ENCODE measurements around the gene TMEM184A.

Gene TMEM184A

DNA sequence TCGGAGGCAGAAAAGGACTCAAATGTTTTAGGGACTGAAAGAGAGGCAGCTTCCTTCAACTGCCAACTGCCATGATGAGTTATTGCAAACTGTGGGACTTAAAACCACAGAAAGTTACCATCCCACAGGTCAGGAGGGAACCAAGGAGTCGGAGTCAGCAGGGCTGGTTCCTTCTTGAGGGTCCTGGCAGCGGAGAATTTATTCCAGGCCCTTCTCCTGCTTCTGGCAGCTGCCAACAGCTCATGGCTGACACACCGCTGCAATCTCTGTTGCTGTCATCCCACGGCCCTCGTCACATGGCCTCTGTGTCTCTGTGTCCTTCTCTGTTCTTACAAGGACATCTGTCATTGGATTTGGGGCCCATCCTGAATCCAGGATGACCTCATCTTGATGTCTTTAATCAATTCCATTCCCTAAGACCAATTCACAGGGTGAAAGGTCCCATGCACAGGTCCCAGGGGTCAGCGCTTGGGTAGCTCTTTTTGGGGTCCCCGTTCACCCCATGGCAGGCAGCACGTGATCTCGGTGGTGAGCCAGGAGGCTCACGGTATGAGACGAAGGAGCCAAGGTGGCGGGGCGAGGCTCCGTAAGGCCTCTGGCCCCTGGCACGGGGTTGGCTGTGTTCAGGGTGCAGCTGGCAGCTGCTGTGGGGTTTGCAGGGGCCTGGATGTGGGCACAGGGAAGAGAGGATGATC is 41.2 kb upstream of the TMEM184A start:
- no peaks in the 10 kb centered on the region for H3K9me3 ChIP-seq (ENCODE audit: control insufficient read depth, low read length)
- H3K27ac ChIP-seq (ENCODE audit: low read depth, low read length, severe bottlenecking) = no peak overlapping the region
- H3K36me3 ChIP-seq (ENCODE audit: control insufficient read depth, insufficient read depth, low read length) = no peaks in the 10 kb centered on the region
- WGBS, 2 experiments (ENCODE audit: insufficient coverage in 2 of 2) = 85 to 88% methylated on average over 15 of the region's 16 CpGs
- no peaks in the 10 kb centered on the region for H3K4me1 ChIP-seq (ENCODE audit: control insufficient read depth, insufficient read depth, low read length, poor library complexity, severe bottlenecking)
- no peak overlapping the region for H3K4me3 ChIP-seq (ENCODE audit: extremely low read depth, insufficient read depth, low read length, poor library complexity, severe bottlenecking)

DNA sequence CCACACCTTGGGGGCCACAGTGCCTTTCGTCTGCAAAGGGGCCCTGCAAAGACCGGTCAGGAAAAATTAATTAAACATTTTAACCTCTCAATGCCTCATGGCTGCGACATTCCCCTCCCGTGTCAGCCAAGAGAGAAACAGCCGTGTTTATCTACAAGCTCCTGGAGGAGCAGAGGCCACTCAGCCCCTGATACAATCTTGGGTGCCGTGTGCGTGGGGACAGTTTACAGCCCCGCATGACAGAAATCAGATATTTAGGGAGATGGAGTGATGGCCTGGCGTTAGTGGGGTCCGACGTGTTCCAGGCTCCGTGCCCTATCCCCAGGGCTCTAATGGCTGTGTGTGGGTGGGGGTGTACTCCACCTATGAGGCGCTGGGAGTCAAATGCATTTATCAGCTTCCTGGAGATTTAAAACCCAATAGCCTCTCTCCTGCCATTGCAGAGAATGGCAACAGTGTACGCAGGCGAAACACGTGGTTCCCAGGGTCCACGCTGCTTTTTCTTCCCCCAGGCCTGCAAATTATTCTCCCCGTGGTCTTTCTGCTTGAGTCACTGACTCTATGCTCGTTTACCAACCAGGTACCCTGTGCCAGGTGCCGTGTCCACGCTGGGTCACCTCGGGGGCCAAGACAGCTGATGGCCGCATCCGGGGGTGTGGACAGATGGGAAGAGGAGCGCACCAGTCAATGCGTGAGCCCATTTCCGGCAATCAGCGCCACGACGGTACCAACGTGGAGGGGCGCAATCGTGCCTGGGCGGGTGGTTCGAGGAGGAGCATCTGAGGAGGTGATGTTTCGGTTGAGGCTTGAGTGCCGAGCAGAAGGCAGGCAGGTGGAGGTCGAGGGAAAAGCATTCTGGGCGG is 40.4 kb upstream of the TMEM184A start:
- WGBS, 2 experiments (ENCODE audit: insufficient coverage in 2 of 2) = 89 to 95% methylated on average over 33 to 38 of the region's 39 CpGs
- H3K4me1 ChIP-seq (ENCODE audit: control insufficient read depth, insufficient read depth, low read length, poor library complexity, severe bottlenecking) = no peaks in the 10 kb centered on the region
- H3K9me3 ChIP-seq (ENCODE audit: control insufficient read depth, low read length) = no peaks in the 10 kb centered on the region
- H3K36me3 ChIP-seq (ENCODE audit: control insufficient read depth, insufficient read depth, low read length) = no peaks in the 10 kb centered on the region
- H3K27ac ChIP-seq (ENCODE audit: low read depth, low read length, severe bottlenecking) = no peak overlapping the region
- H3K4me3 ChIP-seq (ENCODE audit: extremely low read depth, insufficient read depth, low read length, poor library complexity, severe bottlenecking) = no peak overlapping the region

DNA sequence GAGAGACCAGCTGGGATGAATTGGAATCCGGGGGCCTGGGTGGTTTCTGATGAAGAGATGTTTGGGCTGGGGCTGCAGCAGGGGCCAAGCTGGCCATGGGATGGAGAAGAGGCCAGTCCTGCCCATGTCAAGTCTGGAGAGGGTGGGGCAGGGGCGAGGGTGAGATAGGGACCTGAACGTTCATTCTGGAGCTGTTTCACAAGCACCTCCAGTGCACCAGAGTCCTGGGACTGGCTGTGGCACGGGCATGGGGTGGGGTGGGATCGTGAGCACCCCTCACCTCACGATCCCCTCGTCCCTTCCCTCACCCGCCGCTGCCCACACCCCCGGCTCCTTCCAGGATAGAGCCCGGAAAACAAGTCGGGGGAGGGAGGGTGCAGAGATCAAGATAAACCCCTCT is 39.6 kb upstream of the TMEM184A start:
- Histone ChIP-seq H3K4me3 (ENCODE audit: extremely low read depth, insufficient read depth, low read length, poor library complexity, severe bottlenecking) (no peak overlapping the region), H3K9me3 (ENCODE audit: control insufficient read depth, low read length) (no peaks in the 10 kb centered on the region), H3K4me1 (ENCODE audit: control insufficient read depth, insufficient read depth, low read length, poor library complexity, severe bottlenecking) (no peaks in the 10 kb centered on the region), H3K36me3 (ENCODE audit: control insufficient read depth, insufficient read depth, low read length) (no peaks in the 10 kb centered on the region), H3K27ac (ENCODE audit: low read depth, low read length, severe bottlenecking) (no peak overlapping the region)
- WGBS, 2 experiments (ENCODE audit: insufficient coverage in 2 of 2) = 71 to 75% methylated on average over 3 to 5 of the region's 12 CpGs

DNA sequence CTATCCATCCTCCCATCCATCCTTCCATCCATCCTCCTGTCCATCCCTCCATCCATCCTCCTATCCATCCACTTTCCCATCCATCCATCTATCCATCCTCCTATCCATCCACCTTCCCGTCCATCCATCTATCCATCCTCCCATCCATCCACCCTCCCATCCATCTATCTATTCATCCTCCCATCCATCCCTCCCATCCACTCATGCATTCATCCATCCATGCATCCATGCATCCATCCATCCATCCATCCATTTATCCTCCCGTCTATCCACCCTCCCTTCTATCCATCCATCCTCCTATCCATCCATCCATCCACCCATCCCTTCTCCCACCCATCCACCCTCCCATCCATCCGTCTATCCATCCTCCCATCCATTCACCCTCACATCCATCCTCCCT is 39.0 kb upstream of the TMEM184A start:
- H3K27ac ChIP-seq (ENCODE audit: low read depth, low read length, severe bottlenecking) = no peak overlapping the region
- WGBS, 2 experiments (ENCODE audit: insufficient coverage in 2 of 2) = 80 to 83% methylated on average over 2 to 3 of the region's 3 CpGs
- no peaks in the 10 kb centered on the region for H3K4me1 ChIP-seq (ENCODE audit: control insufficient read depth, insufficient read depth, low read length, poor library complexity, severe bottlenecking)
- no peaks in the 10 kb centered on the region for H3K9me3 ChIP-seq (ENCODE audit: control insufficient read depth, low read length)
- H3K4me3 ChIP-seq (ENCODE audit: extremely low read depth, insufficient read depth, low read length, poor library complexity, severe bottlenecking) = no peak overlapping the region
- H3K36me3 ChIP-seq (ENCODE audit: control insufficient read depth, insufficient read depth, low read length) = no peaks in the 10 kb centered on the region

- WGBS, 2 experiments (ENCODE audit: insufficient coverage in 2 of 2) = 71 to 77% methylated on average over 4 of the region's 4 CpGs
- no peaks in the 10 kb centered on the region for H3K4me1 ChIP-seq (ENCODE audit: control insufficient read depth, insufficient read depth, low read length, poor library complexity, severe bottlenecking)
- H3K27ac ChIP-seq (ENCODE audit: low read depth, low read length, severe bottlenecking) = no peak overlapping the region
- H3K4me3 ChIP-seq (ENCODE audit: extremely low read depth, insufficient read depth, low read length, poor library complexity, severe bottlenecking) = no peak overlapping the region
- no peaks in the 10 kb centered on the region for H3K36me3 ChIP-seq (ENCODE audit: control insufficient read depth, insufficient read depth, low read length)
- peaks cover 4% of the 10 kb centered on the region for H3K9me3 ChIP-seq (ENCODE audit: control insufficient read depth, low read length)
Measured at GRCh38 chr7:1593904-1594421, 38.0 kb upstream of the TMEM184A start.

GRCh38 chr7:1593091-1593866 is 37.3 kb upstream of the TMEM184A start:
- Histone ChIP-seq H3K4me1 (ENCODE audit: control insufficient read depth, insufficient read depth, low read length, poor library complexity, severe bottlenecking) (no peaks in the 10 kb centered on the region), H3K36me3 (ENCODE audit: control insufficient read depth, insufficient read depth, low read length) (no peaks in the 10 kb centered on the region), H3K27ac (ENCODE audit: low read depth, low read length, severe bottlenecking) (no peak overlapping the region), H3K9me3 (ENCODE audit: control insufficient read depth, low read length) (peaks cover 9% of the 10 kb centered on the region), H3K4me3 (ENCODE audit: extremely low read depth, insufficient read depth, low read length, poor library complexity, severe bottlenecking) (no peak overlapping the region)
- 77 to 84% methylated on average over 16 to 19 of the region's 19 CpGs for WGBS, 2 experiments (ENCODE audit: insufficient coverage in 2 of 2)

GRCh38 chr7:1592299-1592871 is 36.4 kb upstream of the TMEM184A start:
- H3K4me3 ChIP-seq (ENCODE audit: extremely low read depth, insufficient read depth, low read length, poor library complexity, severe bottlenecking) = no peak overlapping the region
- H3K9me3 ChIP-seq (ENCODE audit: control insufficient read depth, low read length) = peaks cover 9% of the 10 kb centered on the region
- no peaks in the 10 kb centered on the region for H3K4me1 ChIP-seq (ENCODE audit: control insufficient read depth, insufficient read depth, low read length, poor library complexity, severe bottlenecking)
- no peaks in the 10 kb centered on the region for H3K36me3 ChIP-seq (ENCODE audit: control insufficient read depth, insufficient read depth, low read length)
- 90% methylated on average over 20 of the region's 20 CpGs for WGBS, 2 experiments (ENCODE audit: insufficient coverage in 2 of 2)
- no peak overlapping the region for H3K27ac ChIP-seq (ENCODE audit: low read depth, low read length, severe bottlenecking)

DNA sequence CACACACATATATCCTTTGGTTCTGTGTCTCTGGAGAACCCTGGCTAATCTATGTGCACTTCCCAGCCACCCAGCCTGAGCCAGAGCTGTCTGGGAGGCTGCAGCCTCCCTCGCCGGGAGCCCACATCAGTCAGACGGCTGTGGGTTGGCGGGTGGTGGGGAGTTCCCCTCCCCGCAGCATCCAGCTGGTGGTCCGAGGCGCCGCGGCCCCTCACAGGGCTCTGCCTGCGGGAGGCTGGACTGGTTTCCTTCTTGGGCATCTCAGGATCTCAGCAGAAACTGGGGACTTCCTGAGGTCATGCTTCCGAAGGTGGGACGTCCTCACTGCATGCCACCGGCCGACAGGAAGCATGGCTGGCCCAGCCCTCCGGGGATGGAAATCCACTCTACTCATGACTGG is 35.9 kb upstream of the TMEM184A start:
- no peak overlapping the region for H3K4me3 ChIP-seq (ENCODE audit: extremely low read depth, insufficient read depth, low read length, poor library complexity, severe bottlenecking)
- peaks cover 9% of the 10 kb centered on the region for H3K9me3 ChIP-seq (ENCODE audit: control insufficient read depth, low read length)
- H3K27ac ChIP-seq (ENCODE audit: low read depth, low read length, severe bottlenecking) = no peak overlapping the region
- 89% methylated on average over 9 to 15 of the region's 15 CpGs for WGBS, 2 experiments (ENCODE audit: insufficient coverage in 2 of 2)
- no peaks in the 10 kb centered on the region for H3K36me3 ChIP-seq (ENCODE audit: control insufficient read depth, insufficient read depth, low read length)
- H3K4me1 ChIP-seq (ENCODE audit: control insufficient read depth, insufficient read depth, low read length, poor library complexity, severe bottlenecking) = no peaks in the 10 kb centered on the region

DNA sequence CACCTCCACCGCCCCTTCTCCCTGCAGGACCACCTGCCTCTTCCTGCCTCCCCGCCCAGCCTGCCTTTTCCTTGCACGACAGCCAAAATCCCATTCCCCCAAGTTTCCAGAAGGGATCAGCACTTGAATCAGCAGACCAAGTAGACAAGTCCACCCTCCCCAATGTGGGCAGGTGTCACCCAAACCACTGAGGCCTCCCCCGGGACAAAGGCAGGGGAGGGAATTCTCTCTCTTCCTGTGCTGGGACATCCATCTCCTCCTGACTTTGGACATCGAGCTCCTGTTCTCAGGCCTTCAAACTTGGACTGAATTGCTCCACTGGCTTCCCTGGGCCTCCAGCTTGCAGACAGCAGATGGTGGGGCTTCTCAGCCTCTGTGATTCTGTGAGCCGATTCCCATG is 35.4 kb upstream of the TMEM184A start:
- H3K36me3 ChIP-seq (ENCODE audit: control insufficient read depth, insufficient read depth, low read length) = no peaks in the 10 kb centered on the region
- 68 to 95% methylated on average over 5 of the region's 6 CpGs for WGBS, 2 experiments (ENCODE audit: insufficient coverage in 2 of 2)
- H3K4me1 ChIP-seq (ENCODE audit: control insufficient read depth, insufficient read depth, low read length, poor library complexity, severe bottlenecking) = no peaks in the 10 kb centered on the region
- no peak overlapping the region for H3K4me3 ChIP-seq (ENCODE audit: extremely low read depth, insufficient read depth, low read length, poor library complexity, severe bottlenecking)
- no peak overlapping the region for H3K27ac ChIP-seq (ENCODE audit: low read depth, low read length, severe bottlenecking)
- H3K9me3 ChIP-seq (ENCODE audit: control insufficient read depth, low read length) = peaks cover 9% of the 10 kb centered on the region

GRCh38 chr7:1590887-1591286 is 34.9 kb upstream of the TMEM184A start:
- H3K4me1 ChIP-seq (ENCODE audit: control insufficient read depth, insufficient read depth, low read length, poor library complexity, severe bottlenecking) = no peaks in the 10 kb centered on the region

More at GRCh38 chr7:1590887-1591286, 34.9 kb upstream of the TMEM184A start:
- H3K4me3 ChIP-seq (ENCODE audit: extremely low read depth, insufficient read depth, low read length, poor library complexity, severe bottlenecking) = no peak overlapping the region
- H3K9me3 ChIP-seq (ENCODE audit: control insufficient read depth, low read length) = peaks cover 9% of the 10 kb centered on the region
- 87 to 91% methylated on average over 8 to 9 of the region's 9 CpGs for WGBS, 2 experiments (ENCODE audit: insufficient coverage in 2 of 2)
- H3K27ac ChIP-seq (ENCODE audit: low read depth, low read length, severe bottlenecking) = no peak overlapping the region
- no peaks in the 10 kb centered on the region for H3K36me3 ChIP-seq (ENCODE audit: control insufficient read depth, insufficient read depth, low read length)

Data from mesodermal cell (in vitro differentiated cells).